HepG2 (cell line): Measurements from ENCODE around the gene OMA1. TPM values are rescaled to one million over a fixed set of nuclear protein-coding genes. Genes with fewer than 3 reads are reported as not detected.

Source experiments
- CCAR2 ChIP-seq: fragments of 200-400 bp; formaldehyde crosslinking; optimal IDR thresholded peaks from 2 replicates; pipeline ENCODE3; 2018; ENCODE audit warnings: low read depth, mild to moderate bottlenecking, low read length, moderate library complexity
- FLYWCH1 ChIP-seq: sonication (generic); formaldehyde crosslinking; IDR thresholded peaks from 2 replicates; pipeline ENCODE4 v1.8.1; 2023; ENCODE audit warnings: mild to moderate bottlenecking, missing genetic modification reagents
- GATAD2A ChIP-seq: IDR thresholded peaks from 2 replicates; pipeline ENCODE4 v1.6.1; 2016
- HHEX ChIP-seq: IDR thresholded peaks from 2 replicates; pipeline ENCODE4 v1.6.1; 2016; ENCODE audit warnings: control low read depth
- HMGA1 ChIP-seq: sonication (generic); formaldehyde crosslinking; conservative IDR thresholded peaks from 2 replicates; pipeline ENCODE4 v1.4.0; 2020; ENCODE audit warnings: missing genetic modification reagents
- KDM6A ChIP-seq: IDR thresholded peaks from 2 replicates; pipeline ENCODE4 v1.6.1; 2016; ENCODE audit warnings: low read depth
- MTA3 ChIP-seq: sonication (generic); formaldehyde crosslinking; IDR thresholded peaks from 2 replicates; pipeline ENCODE4 v1.4.0; 2020; ENCODE audit warnings: missing genetic modification reagents
- NKX3-1 ChIP-seq: sonication (generic); formaldehyde crosslinking; IDR thresholded peaks from 2 replicates; pipeline ENCODE4 v1.5.0; 2020; ENCODE audit warnings: missing genetic modification reagents
- ONECUT2 ChIP-seq: sonication (generic); formaldehyde crosslinking; IDR thresholded peaks from 2 replicates; pipeline ENCODE4 v1.4.0; 2020; ENCODE audit warnings: missing genetic modification reagents
- RNF2 ChIP-seq: fragments of 450-650 bp; conservative IDR thresholded peaks from 2 replicates; pipeline ENCODE4 v1.6.1; 2016; ENCODE audit warnings: low read depth
- TAF15 ChIP-seq: fragments of 200-400 bp; formaldehyde crosslinking; IDR thresholded peaks from one replicate; pipeline ENCODE4 v1.6.1; 2018; ENCODE audit warnings: mild to moderate bottlenecking, low read depth, low read length; ENCODE audit not compliant: poor library complexity, severe bottlenecking
- TEAD2 ChIP-seq: sonication (generic); formaldehyde crosslinking; IDR thresholded peaks from 2 replicates; pipeline ENCODE4 v1.9.0; 2021; ENCODE audit warnings: missing genetic modification reagents
- YEATS4 ChIP-seq: sonication (generic); formaldehyde crosslinking; IDR thresholded peaks from 2 replicates; pipeline ENCODE4 v1.4.0; 2020; ENCODE audit warnings: missing genetic modification reagents, borderline replicate concordance
- ZBTB42 ChIP-seq: sonication (generic); formaldehyde crosslinking; IDR thresholded peaks from 2 replicates; pipeline ENCODE4 v1.5.0; 2020; ENCODE audit warnings: mild to moderate bottlenecking, missing genetic modification reagents
- ZBTB8A ChIP-seq: sonication (generic); formaldehyde crosslinking; IDR thresholded peaks from 2 replicates; pipeline ENCODE4 v1.4.0; 2020; ENCODE audit warnings: mild to moderate bottlenecking, low read depth, missing genetic modification reagents, borderline replicate concordance
- ZFX ChIP-seq: sonication (generic); formaldehyde crosslinking; IDR thresholded peaks from 2 replicates; pipeline ENCODE4 v1.4.0; 2020; ENCODE audit warnings: mild to moderate bottlenecking, low read depth, missing genetic modification reagents, moderate library complexity
- ZNF230 ChIP-seq: sonication (generic); formaldehyde crosslinking; IDR thresholded peaks from 2 replicates; pipeline ENCODE4 v1.4.0; 2020; ENCODE audit warnings: mild to moderate bottlenecking, missing genetic modification reagents
- ZNF510 ChIP-seq: sonication (generic); formaldehyde crosslinking; IDR thresholded peaks from 2 replicates; pipeline ENCODE4 v1.4.0; 2020; ENCODE audit warnings: low read depth, mild to moderate bottlenecking, missing genetic modification reagents
- ZNF550 ChIP-seq: sonication (generic); formaldehyde crosslinking; IDR thresholded peaks from 2 replicates; pipeline ENCODE4 v1.4.0; 2020; ENCODE audit warnings: mild to moderate bottlenecking, missing genetic modification reagents, borderline replicate concordance
- ZNF652 ChIP-seq: IDR thresholded peaks from 2 replicates; pipeline ENCODE4 v1.6.1; 2016; ENCODE audit warnings: low read depth, borderline replicate concordance
- ZNF883 ChIP-seq: sonication (generic); formaldehyde crosslinking; IDR thresholded peaks from 2 replicates; pipeline ENCODE4 v1.5.1; 2020; ENCODE audit warnings: mild to moderate bottlenecking, missing genetic modification reagents; ENCODE audit errors: not compliant biosample characterization
- polyA plus RNA-seq, 8 experiments: library from polyadenylated mRNA; depleted of rRNA in 3 of 8; stranded (reverse) in 7 of 8; unstranded in 1 of 8; fragments of >200 nt; fragmentation: Illumina TruSeq in 4 of 8; extraction: Trizol in 4 of 8; gene quantifications; 2 replicates each; pipeline versions ENCODE4 v1.2.1 to v1.2.3, GENCODE V29; 2011 to 2016; ENCODE audit warnings: low read depth in 4 of 8, missing spikeins in 1 of 8, mixed read lengths in 1 of 8; ENCODE audit not compliant: insufficient read depth in 1 of 8
- total RNA-seq, 5 experiments: library from RNA; depleted of rRNA; stranded (reverse); fragments of >200 nt; fragmentation: Illumina TruSeq; extraction: Trizol; gene quantifications; 2 replicates each; pipeline ENCODE4 v1.2.3, GENCODE V29; 2016; ENCODE audit warnings: low read depth in 1 of 5
- TF ChIP-seq, protein P1 (sequence below): sonication (generic); formaldehyde crosslinking; IDR thresholded peaks from 2 replicates; pipeline ENCODE4 v1.5.0; 2020; ENCODE audit warnings: missing genetic modification reagents
- TF ChIP-seq, protein P2 (sequence below): sonication (generic); formaldehyde crosslinking; conservative IDR thresholded peaks from 2 replicates; pipeline ENCODE4 v1.4.0; 2020; ENCODE audit warnings: mild to moderate bottlenecking, missing genetic modification reagents, moderate library complexity
- TF ChIP-seq, protein P3 (sequence below): sonication (generic); formaldehyde crosslinking; IDR thresholded peaks from 2 replicates; pipeline ENCODE4 v1.5.1; 2020; ENCODE audit warnings: missing genetic modification reagents, mild to moderate bottlenecking, borderline replicate concordance
- TF ChIP-seq, protein P4 (sequence below): sonication (generic); formaldehyde crosslinking; IDR thresholded peaks from 2 replicates; pipeline ENCODE4 v1.4.0; 2020; ENCODE audit warnings: missing genetic modification reagents

Gene OMA1
- total and polyA plus RNA-seq, 2 of the 13 experiments (the other 11 are each of a cell fraction or from before 2014, with no cell fraction given) = 7.0 to 26.9 TPM

DNA sequence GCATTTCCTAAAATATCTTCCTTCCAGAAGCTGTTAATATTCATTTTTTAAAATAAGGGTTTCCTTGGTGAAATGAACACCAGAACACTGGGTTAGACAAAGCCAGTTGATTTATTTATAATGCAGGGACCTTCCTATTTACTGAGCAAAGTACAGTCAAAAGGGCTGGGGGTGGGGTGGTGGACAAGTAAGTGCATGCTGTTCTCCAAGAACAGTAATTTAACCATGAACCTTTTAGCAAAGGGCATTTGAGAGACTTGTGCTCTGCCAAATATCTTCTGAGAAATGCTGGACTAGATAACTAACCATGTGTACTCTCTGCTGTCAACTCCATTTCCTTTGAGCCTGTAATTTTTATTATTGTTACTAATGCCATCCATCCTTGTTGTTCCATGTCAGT lies 100.2 kb downstream of the OMA1 start (continued):
- TF ChIP-seq KDM6A (CRISPR knock-in tag) (0 out of 2 replicates have a peak, but pooled peaks have one; percentile 19), ZNF510 (CRISPR knock-in tag) (no peak), GATAD2A (peak; percentile 48; the same call in 1 of the 2 replicates), HHEX (CRISPR knock-in tag) (no peak), FLYWCH1 (CRISPR knock-in tag) (no peak), MTA3 (CRISPR knock-in tag) (no peak), HMGA1 (CRISPR knock-in tag) (no peak), ZNF883 (no peak), ZBTB42 (CRISPR knock-in tag) (no peak), ONECUT2 (no peak), RNF2 (no peak), CCAR2 (no peak), ZFX (CRISPR knock-in tag) (no peak), TEAD2 (CRISPR knock-in tag) (no peak), ZNF652 (CRISPR knock-in tag) (no peak), ZBTB8A (CRISPR knock-in tag) (no peak), ZNF550 (CRISPR knock-in tag) (no peak), YEATS4 (CRISPR knock-in tag) (no peak), NKX3-1 (CRISPR knock-in tag) (no peak), TAF15 (no peak), ZNF230 (CRISPR knock-in tag) (no peak)
- TF ChIP-seq, protein P1, sequence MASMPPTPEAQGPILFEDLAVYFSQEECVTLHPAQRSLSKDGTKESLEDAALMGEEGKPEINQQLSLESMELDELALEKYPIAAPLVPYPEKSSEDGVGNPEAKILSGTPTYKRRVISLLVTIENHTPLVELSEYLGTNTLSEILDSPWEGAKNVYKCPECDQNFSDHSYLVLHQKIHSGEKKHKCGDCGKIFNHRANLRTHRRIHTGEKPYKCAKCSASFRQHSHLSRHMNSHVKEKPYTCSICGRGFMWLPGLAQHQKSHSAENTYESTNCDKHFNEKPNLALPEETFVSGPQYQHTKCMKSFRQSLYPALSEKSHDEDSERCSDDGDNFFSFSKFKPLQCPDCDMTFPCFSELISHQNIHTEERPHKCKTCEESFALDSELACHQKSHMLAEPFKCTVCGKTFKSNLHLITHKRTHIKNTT (CRISPR knock-in tag) = no peak
- TF ChIP-seq, protein P2, sequence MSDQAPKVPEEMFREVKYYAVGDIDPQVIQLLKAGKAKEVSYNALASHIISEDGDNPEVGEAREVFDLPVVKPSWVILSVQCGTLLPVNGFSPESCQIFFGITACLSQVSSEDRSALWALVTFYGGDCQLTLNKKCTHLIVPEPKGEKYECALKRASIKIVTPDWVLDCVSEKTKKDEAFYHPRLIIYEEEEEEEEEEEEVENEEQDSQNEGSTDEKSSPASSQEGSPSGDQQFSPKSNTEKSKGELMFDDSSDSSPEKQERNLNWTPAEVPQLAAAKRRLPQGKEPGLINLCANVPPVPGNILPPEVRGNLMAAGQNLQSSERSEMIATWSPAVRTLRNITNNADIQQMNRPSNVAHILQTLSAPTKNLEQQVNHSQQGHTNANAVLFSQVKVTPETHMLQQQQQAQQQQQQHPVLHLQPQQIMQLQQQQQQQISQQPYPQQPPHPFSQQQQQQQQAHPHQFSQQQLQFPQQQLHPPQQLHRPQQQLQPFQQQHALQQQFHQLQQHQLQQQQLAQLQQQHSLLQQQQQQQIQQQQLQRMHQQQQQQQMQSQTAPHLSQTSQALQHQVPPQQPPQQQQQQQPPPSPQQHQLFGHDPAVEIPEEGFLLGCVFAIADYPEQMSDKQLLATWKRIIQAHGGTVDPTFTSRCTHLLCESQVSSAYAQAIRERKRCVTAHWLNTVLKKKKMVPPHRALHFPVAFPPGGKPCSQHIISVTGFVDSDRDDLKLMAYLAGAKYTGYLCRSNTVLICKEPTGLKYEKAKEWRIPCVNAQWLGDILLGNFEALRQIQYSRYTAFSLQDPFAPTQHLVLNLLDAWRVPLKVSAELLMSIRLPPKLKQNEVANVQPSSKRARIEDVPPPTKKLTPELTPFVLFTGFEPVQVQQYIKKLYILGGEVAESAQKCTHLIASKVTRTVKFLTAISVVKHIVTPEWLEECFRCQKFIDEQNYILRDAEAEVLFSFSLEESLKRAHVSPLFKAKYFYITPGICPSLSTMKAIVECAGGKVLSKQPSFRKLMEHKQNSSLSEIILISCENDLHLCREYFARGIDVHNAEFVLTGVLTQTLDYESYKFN (CRISPR knock-in tag) = peak; percentile 57
- TF ChIP-seq, protein P3, sequence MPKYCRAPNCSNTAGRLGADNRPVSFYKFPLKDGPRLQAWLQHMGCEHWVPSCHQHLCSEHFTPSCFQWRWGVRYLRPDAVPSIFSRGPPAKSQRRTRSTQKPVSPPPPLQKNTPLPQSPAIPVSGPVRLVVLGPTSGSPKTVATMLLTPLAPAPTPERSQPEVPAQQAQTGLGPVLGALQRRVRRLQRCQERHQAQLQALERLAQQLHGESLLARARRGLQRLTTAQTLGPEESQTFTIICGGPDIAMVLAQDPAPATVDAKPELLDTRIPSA (CRISPR knock-in tag) = no peak
- TF ChIP-seq, protein P4, sequence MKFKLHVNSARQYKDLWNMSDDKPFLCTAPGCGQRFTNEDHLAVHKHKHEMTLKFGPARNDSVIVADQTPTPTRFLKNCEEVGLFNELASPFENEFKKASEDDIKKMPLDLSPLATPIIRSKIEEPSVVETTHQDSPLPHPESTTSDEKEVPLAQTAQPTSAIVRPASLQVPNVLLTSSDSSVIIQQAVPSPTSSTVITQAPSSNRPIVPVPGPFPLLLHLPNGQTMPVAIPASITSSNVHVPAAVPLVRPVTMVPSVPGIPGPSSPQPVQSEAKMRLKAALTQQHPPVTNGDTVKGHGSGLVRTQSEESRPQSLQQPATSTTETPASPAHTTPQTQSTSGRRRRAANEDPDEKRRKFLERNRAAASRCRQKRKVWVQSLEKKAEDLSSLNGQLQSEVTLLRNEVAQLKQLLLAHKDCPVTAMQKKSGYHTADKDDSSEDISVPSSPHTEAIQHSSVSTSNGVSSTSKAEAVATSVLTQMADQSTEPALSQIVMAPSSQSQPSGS (CRISPR knock-in tag) = no peak
